HepG2 (cell line): ENCODE data around the gene OR7D4. TPM values are rescaled to one million over a fixed set of nuclear protein-coding genes. Genes with fewer than 3 reads are reported as not detected.
"Not testable (repeated sequence)": the region's sequence is repeated elsewhere in the genome, so short reads cannot be mapped to it uniquely, and the experiment has no call there.

Experiments used
- ATAC-seq: fragments of 200-7000 bp; cut with Tn5 transposase; 3 replicates; pipeline ENCODE4 v1.9.1; 2020; ENCODE audit warnings: mild to moderate bottlenecking, moderate library complexity
- BruUV-seq: library from RNA; stranded (reverse); fragments of 400-500 nt; replicated peaks from 2 replicates; lab custom pipeline; 2021; lab: Mats Ljungman, UMichigan
- CTCF ChIA-PET: fragments of 300-600 bp; formaldehyde crosslinking; extraction: SDS; loops from one replicate; lab custom pipeline; 2021; ENCODE audit warnings: low total read pairs, inconsistent platforms, low intra/inter-chr PET ratio; lab: Yijun Ruan, JAX
- POLR2A ChIA-PET: fragments of 350-600 bp; sonication (Branson Sonifier 250); formaldehyde crosslinking; loops from one replicate; lab custom pipeline; 2020; ENCODE audit warnings: antibody characterized with exemption, inconsistent platforms; lab: Yijun Ruan, JAX
- DNase-seq: peaks from one replicate; pipeline ENCODE4 v3.0.0-alpha.2; 2015; ENCODE audit warnings: low spot score
- FAIRE-seq: peaks from 3 replicates; lab custom pipeline; 2011; peaks lifted over from hg19 to GRCh38; lab: Jason Lieb, UNC
- H2AFZ ChIP-seq: one replicate; pipeline ENCODE4 v1.6.1; 2011; ENCODE audit warnings: low read length, inconsistent platforms
- H3K27ac ChIP-seq: fragments of 300-600 bp; 3 replicates; pipeline ENCODE4 v1.8.0; 2011; ENCODE audit warnings: mixed run types, mild to moderate bottlenecking, mixed read lengths, low read length, inconsistent platforms; ENCODE audit not compliant: insufficient read depth; ENCODE audit errors: extremely low read length
- H3K27me3 ChIP-seq, 2 experiments: fragments of 200-600 bp in 1 of 2; 2 replicates in 1 of 2; 3 replicates in 1 of 2; pipeline versions ENCODE4 v1.6.0 to v1.8.0; 2011; ENCODE audit warnings: low read length in 2 of 2, mild to moderate bottlenecking in 2 of 2, moderate library complexity in 2 of 2, inconsistent platforms in 1 of 2; ENCODE audit not compliant: insufficient read depth in 2 of 2, control insufficient read depth in 1 of 2
- H3K36me3 ChIP-seq, 2 experiments: fragments of 200-600 bp in 1 of 2; replicated peaks in 1 of 2; 2 replicates in 1 of 2; 3 replicates in 1 of 2; pipeline versions ENCODE4 v1.5.1 to v1.8.0; 2011; ENCODE audit warnings: low read length in 2 of 2, inconsistent platforms in 1 of 2; ENCODE audit not compliant: insufficient read depth in 2 of 2, control insufficient read depth in 1 of 2
- H3K4me1 ChIP-seq: 2 replicates; pipeline ENCODE4 v1.5.1; 2012; ENCODE audit warnings: low read length, inconsistent platforms; ENCODE audit not compliant: insufficient read depth
- H3K4me2 ChIP-seq: 2 replicates; pipeline ENCODE4 v1.6.0; 2011; ENCODE audit warnings: low read depth, low read length, inconsistent platforms
- H3K4me3 ChIP-seq, 3 experiments: fragments of 200-600 bp in 1 of 3; sonication (generic), shearing (Covaris generic) in 1 of 3; replicated peaks in 1 of 3; 2 replicates each; pipeline ENCODE4 v1.5.1; 2011 to 2016; ENCODE audit warnings: low read length in 3 of 3, inconsistent platforms in 2 of 3, low read depth in 2 of 3, mild to moderate bottlenecking in 2 of 3, control low read depth in 1 of 3, mixed read lengths in 1 of 3; ENCODE audit not compliant: insufficient read depth in 1 of 3
- H3K79me2 ChIP-seq: one replicate; pipeline ENCODE4 v1.6.1; 2011; ENCODE audit warnings: low read length, inconsistent platforms; ENCODE audit not compliant: insufficient read depth
- H3K9ac ChIP-seq: 2 replicates; pipeline ENCODE4 v1.6.0; 2011; ENCODE audit warnings: mild to moderate bottlenecking, low read depth, low read length, inconsistent platforms; ENCODE audit not compliant: insufficient read depth
- H3K9me3 ChIP-seq: 2 replicates; pipeline ENCODE4 v1.5.1; 2012; ENCODE audit warnings: mild to moderate bottlenecking, low read length
- H4K20me1 ChIP-seq: 2 replicates; pipeline ENCODE4 v1.6.0; 2011; ENCODE audit warnings: inconsistent platforms, mild to moderate bottlenecking, low read length, moderate library complexity; ENCODE audit not compliant: insufficient read depth
- CTCF ChIP-seq: sonication (generic); formaldehyde crosslinking; IDR thresholded peaks from 2 replicates; pipeline ENCODE4 v1.5.0; 2020; ENCODE audit warnings: mild to moderate bottlenecking, missing genetic modification reagents, moderate library complexity
- E2F5 ChIP-seq: sonication (generic); formaldehyde crosslinking; conservative IDR thresholded peaks from 2 replicates; pipeline ENCODE4 v1.4.0; 2020; ENCODE audit warnings: missing genetic modification reagents
- IRF2 ChIP-seq: IDR thresholded peaks from 2 replicates; pipeline ENCODE4 v1.6.1; 2018; ENCODE audit warnings: missing genetic modification reagents, missing compliant biosample characterization
- SALL1 ChIP-seq: sonication (generic); formaldehyde crosslinking; IDR thresholded peaks from 2 replicates; pipeline ENCODE4 v1.8.0; 2022; ENCODE audit warnings: mild to moderate bottlenecking, missing genetic modification reagents
- SMC3 ChIP-seq: IDR thresholded peaks from 2 replicates; pipeline ENCODE4 v1.6.1; 2011; ENCODE audit warnings: low read length, improper control_type of control experiment
- USF2 ChIP-seq, 2 experiments: sonication (generic) in 1 of 2; formaldehyde crosslinking in 1 of 2; IDR thresholded peaks; 2 replicates each; pipeline versions ENCODE4 v1.5.1 to v1.6.1; 2011 to 2020; ENCODE audit warnings: borderline replicate concordance in 1 of 2, low read depth in 1 of 2, low read length in 1 of 2, mild to moderate bottlenecking in 1 of 2, missing genetic modification reagents in 1 of 2, moderate library complexity in 1 of 2
- ZBTB7A ChIP-seq: sonication (generic); formaldehyde crosslinking; IDR thresholded peaks from 2 replicates; pipeline ENCODE4 v1.8.0; 2022; ENCODE audit warnings: mild to moderate bottlenecking, missing genetic modification reagents
- ZMYM4 ChIP-seq: sonication (generic); formaldehyde crosslinking; IDR thresholded peaks from 2 replicates; pipeline ENCODE4 v1.8.1; 2023; ENCODE audit warnings: mild to moderate bottlenecking, missing genetic modification reagents
- ZNF18 ChIP-seq: sonication (generic); formaldehyde crosslinking; IDR thresholded peaks from 2 replicates; pipeline ENCODE4 v1.8.0; 2022; ENCODE audit warnings: mild to moderate bottlenecking, missing genetic modification reagents; ENCODE audit not compliant: insufficient replicate concordance
- ZNF670 ChIP-seq: sonication (generic); formaldehyde crosslinking; IDR thresholded peaks from 2 replicates; pipeline ENCODE4 v1.8.0; 2022; ENCODE audit warnings: mild to moderate bottlenecking, missing genetic modification reagents, borderline replicate concordance
- ZNF768 ChIP-seq: sonication (generic); formaldehyde crosslinking; IDR thresholded peaks from 2 replicates; pipeline ENCODE4 v1.4.0; 2020; ENCODE audit warnings: missing genetic modification reagents
- ZNF777 ChIP-seq: sonication (generic); formaldehyde crosslinking; IDR thresholded peaks from 2 replicates; pipeline ENCODE4 v1.4.0; 2020; ENCODE audit warnings: missing genetic modification reagents
- WGBS: methylation state at CpG from one replicate; pipeline ENCODE4 v1.1.6; 2017; ENCODE audit warnings: low lambda C conversion rate; 5-methylcytosine and 5-hydroxymethylcytosine counted together
- in situ Hi-C: cut with HindIII; loops from 2 replicates; pipeline ENCODE4 v1.10.0; 2017; ENCODE audit warnings: low pct_unique_long_range_greater_than_20kb; ENCODE audit not compliant: extremely low pct_ligation_motif_present
- intact Hi-C: fragments of 100-400 bp; cut with micrococcal nuclease; formaldehyde crosslinking; loops from one replicate; pipeline ENCODE4 v1.10.0; 2022; ENCODE audit not compliant: unreplicated experiment
- polyA plus RNA-seq, 8 experiments: library from polyadenylated mRNA; depleted of rRNA in 3 of 8; stranded (reverse) in 7 of 8; unstranded in 1 of 8; fragments of >200 nt; fragmentation: Illumina TruSeq in 4 of 8; extraction: Trizol in 4 of 8; gene quantifications; 2 replicates each; pipeline versions ENCODE4 v1.2.1 to v1.2.3, GENCODE V29; 2011 to 2016; ENCODE audit warnings: low read depth in 4 of 8, missing spikeins in 1 of 8, mixed read lengths in 1 of 8; ENCODE audit not compliant: insufficient read depth in 1 of 8
- total RNA-seq, 5 experiments: library from RNA; depleted of rRNA; stranded (reverse); fragments of >200 nt; fragmentation: Illumina TruSeq; extraction: Trizol; gene quantifications; 2 replicates each; pipeline ENCODE4 v1.2.3, GENCODE V29; 2016; ENCODE audit warnings: low read depth in 1 of 5
- TF ChIP-seq, protein P1 (sequence below): sonication (generic); formaldehyde crosslinking; IDR thresholded peaks from 2 replicates; pipeline ENCODE4 v1.4.0; 2020; ENCODE audit warnings: missing genetic modification reagents, borderline replicate concordance

The OR7D4 gene
- total and polyA plus RNA-seq, 2 of the 13 experiments (the other 11 are each of a cell fraction or from before 2014, with no cell fraction given), result not detected

DNA sequence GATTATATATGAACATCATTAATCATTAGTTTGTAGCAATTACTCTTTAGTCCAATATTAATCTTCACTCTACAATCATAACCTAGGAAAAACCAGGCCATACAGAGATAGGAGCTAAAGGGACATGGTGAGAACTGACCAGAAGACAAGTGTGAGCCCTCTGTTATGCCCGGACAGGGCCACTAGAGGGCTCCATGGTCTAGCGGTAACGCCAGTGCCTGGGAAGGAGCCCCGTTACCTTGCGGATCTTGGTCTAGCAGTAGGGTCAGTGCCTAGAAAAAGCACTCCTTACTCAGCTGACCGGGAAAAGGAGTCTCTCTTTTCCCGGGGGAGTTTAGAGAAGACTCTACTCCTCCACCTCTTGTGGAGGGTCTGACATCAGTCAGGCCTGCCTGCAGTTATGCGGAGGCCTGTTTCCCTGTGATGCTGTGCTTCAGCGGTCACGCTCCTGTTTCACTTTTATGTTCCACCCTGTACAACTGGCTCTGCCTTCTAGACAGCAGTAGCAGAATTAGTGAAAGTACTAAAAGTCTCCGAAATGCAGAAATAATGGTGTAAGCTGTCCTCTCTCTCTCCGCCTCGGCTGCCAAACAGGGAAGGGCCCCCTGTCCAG is 13.8 kb downstream of the OR7D4 start (continued):
- TF ChIP-seq E2F5 (CRISPR knock-in tag), result no peak
- peak; percentile 49; the same call in 1 of the 2 replicates for TF ChIP-seq SMC3
- TF ChIP-seq, protein P1, sequence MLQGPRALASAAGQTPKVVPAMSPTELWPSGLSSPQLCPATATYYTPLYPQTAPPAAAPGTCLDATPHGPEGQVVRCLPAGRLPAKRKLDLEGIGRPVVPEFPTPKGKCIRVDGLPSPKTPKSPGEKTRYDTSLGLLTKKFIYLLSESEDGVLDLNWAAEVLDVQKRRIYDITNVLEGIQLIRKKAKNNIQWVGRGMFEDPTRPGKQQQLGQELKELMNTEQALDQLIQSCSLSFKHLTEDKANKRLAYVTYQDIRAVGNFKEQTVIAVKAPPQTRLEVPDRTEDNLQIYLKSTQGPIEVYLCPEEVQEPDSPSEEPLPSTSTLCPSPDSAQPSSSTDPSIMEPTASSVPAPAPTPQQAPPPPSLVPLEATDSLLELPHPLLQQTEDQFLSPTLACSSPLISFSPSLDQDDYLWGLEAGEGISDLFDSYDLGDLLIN (CRISPR knock-in tag), result no peak
- TF ChIP-seq ZNF18 (CRISPR knock-in tag), result peak; percentile 93
- TF ChIP-seq ZBTB7A (CRISPR knock-in tag), result no peak
- TF ChIP-seq IRF2, result peak; percentile 12; the same call in 1 of the 2 replicates
- TF ChIP-seq SALL1, result 0 out of 2 replicates have a peak, but pooled peaks have one; percentile 16
- TF ChIP-seq CTCF (CRISPR knock-in tag), result peak; percentile 90
- TF ChIP-seq ZNF768 (CRISPR knock-in tag), result peak; percentile 24; the same call in 1 of the 2 replicates
- no peak for TF ChIP-seq ZNF777 (CRISPR knock-in tag)
- TF ChIP-seq ZMYM4, result peak; percentile 29; the same call in 1 of the 2 replicates
- TF ChIP-seq ZNF670 (CRISPR knock-in tag), result no peak
- TF ChIP-seq USF2 (IDR thresholded peaks at IDR 0.05; ENCODE audit: low read depth, low read length), result no peak
- TF ChIP-seq USF2 (CRISPR knock-in tag; IDR thresholded peaks at IDR 0.05; ENCODE audit: borderline replicate concordance), result peak; percentile 41; the same call in 1 of the 2 replicates

GRCh38 chr19:9198044-9198443 is 21.3 kb downstream of the OR7D4 start:
- H3K27ac ChIP-seq, H3K4me1 ChIP-seq, DNase-seq, H3K27me3 ChIP-seq, H3K4me3 ChIP-seq, intact Hi-C loops, CTCF ChIA-PET, H2AFZ ChIP-seq, BruUV-seq, ATAC-seq, H3K9ac ChIP-seq, H3K4me2 ChIP-seq, H4K20me1 ChIP-seq, POLR2A ChIA-PET, H3K36me3 ChIP-seq, in situ Hi-C loops, H3K9me3 ChIP-seq, FAIRE-seq, H3K79me2 ChIP-seq: not testable (repeated sequence)
- no CpG with 5 or more reads among the region's 2 CpGs for WGBS
